SU-DHL-6 (cell line): Measurements from ENCODE around the gene HEATR3.

Experiments used
- H2AFZ ChIP-seq: fragments of 200-600 bp; sonication (generic); 2 replicates; pipeline ENCODE4 v1.6.1; 2014; ENCODE audit warnings: low read depth, mild to moderate bottlenecking, moderate library complexity, mixed read lengths, antibody characterized with exemption, low read length; ENCODE audit not compliant: severe bottlenecking
- H3F3A ChIP-seq: fragments of 200-600 bp; shearing (Covaris generic); 2 replicates; pipeline ENCODE4 v1.6.0; 2016; ENCODE audit warnings: antibody characterized with exemption, mild to moderate bottlenecking; ENCODE audit not compliant: insufficient read depth
- H3K27ac ChIP-seq: fragments of 200-600 bp; sonication (generic); 2 replicates; pipeline ENCODE4 v1.5.1; 2016; ENCODE audit warnings: low read depth, mild to moderate bottlenecking, low read length, moderate library complexity, mixed read lengths
- H3K27me3 ChIP-seq: fragments of 200-600 bp; sonication (generic), shearing (Covaris generic); 2 replicates; pipeline ENCODE4 v1.6.0; 2014; ENCODE audit warnings: mild to moderate bottlenecking, low read length
- H3K36me3 ChIP-seq: fragments of 200-600 bp; sonication (generic); 2 replicates; pipeline ENCODE4 v1.6.1; 2014; ENCODE audit warnings: mild to moderate bottlenecking, low read length, mixed read lengths
- H3K4me2 ChIP-seq: fragments of 300-600, 200-600 bp; shearing (Covaris generic), sonication (generic); 2 replicates; pipeline ENCODE4 v1.6.0; 2014; ENCODE audit warnings: low read length, low read depth, mild to moderate bottlenecking; ENCODE audit not compliant: poor library complexity, severe bottlenecking
- H3K4me3 ChIP-seq: fragments of 200-600 bp; sonication (generic); 2 replicates; pipeline ENCODE4 v1.5.1; 2014; ENCODE audit warnings: antibody characterized with exemption, low read length, mild to moderate bottlenecking, mixed read lengths; ENCODE audit not compliant: insufficient read depth, poor library complexity, severe bottlenecking
- H3K79me2 ChIP-seq: fragments of 200-600 bp; sonication (generic); 2 replicates; pipeline ENCODE4 v1.6.1; 2014; ENCODE audit warnings: mild to moderate bottlenecking, low read length, moderate library complexity; ENCODE audit not compliant: insufficient read depth
- H3K9ac ChIP-seq: fragments of 200-600 bp; sonication (generic); 2 replicates; pipeline ENCODE4 v1.7.0; 2014; ENCODE audit warnings: mild to moderate bottlenecking, low read length
- H3K9me2 ChIP-seq: fragments of 200-600 bp; sonication (generic); replicated peaks from 2 replicates; pipeline ENCODE4 v1.6.1; 2014; ENCODE audit warnings: low read length; ENCODE audit not compliant: insufficient read depth
- H3K9me3 ChIP-seq: fragments of 200-600 bp; sonication (generic); 2 replicates; pipeline ENCODE4 v1.6.1; 2014; ENCODE audit warnings: low read length, mixed read lengths; ENCODE audit not compliant: insufficient read depth
- H4K20me1 ChIP-seq: fragments of 200-600 bp; sonication (generic); 2 replicates; pipeline ENCODE4 v1.6.1; 2014; ENCODE audit warnings: low read depth, mild to moderate bottlenecking, antibody characterized with exemption, low read length, moderate library complexity, mixed read lengths
- CTCF ChIP-seq: fragments of 200-600 bp; sonication (generic); IDR thresholded peaks from one replicate; pipeline ENCODE4 v1.5.1; 2017; ENCODE audit warnings: antibody characterized with exemption, mild to moderate bottlenecking, low read length, moderate library complexity; ENCODE audit not compliant: insufficient read depth, poor library complexity, severe bottlenecking
- EZH2phosphoT487 ChIP-seq: fragments of 200-600 bp; sonication (generic), shearing (Covaris generic); conservative IDR thresholded peaks from 2 replicates; pipeline ENCODE4 v1.6.1; 2018; ENCODE audit warnings: mild to moderate bottlenecking, antibody characterized with exemption, low read length, moderate library complexity, mixed read lengths

Gene HEATR3

DNA sequence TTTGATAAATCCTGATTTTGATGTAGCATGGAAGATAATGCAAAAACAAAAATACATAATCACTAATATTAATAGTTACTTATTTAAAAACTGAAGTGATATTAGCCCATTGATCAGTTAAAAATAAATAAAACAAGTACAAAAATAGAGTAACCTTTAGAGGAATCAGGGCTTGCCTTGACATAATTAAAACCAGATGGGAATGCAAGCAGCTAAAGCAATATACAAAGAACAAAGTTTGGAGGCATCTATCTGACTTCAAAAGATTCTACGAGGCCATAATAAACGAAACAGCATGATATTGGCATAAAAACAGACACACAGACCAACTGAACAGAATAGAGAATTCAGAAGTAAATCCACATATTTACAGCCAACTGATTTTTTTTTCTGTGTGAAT lies 15.0 kb upstream of the HEATR3 start:
- H2AFZ ChIP-seq = no peak overlapping the region
- no peak overlapping the region for H3K4me3 ChIP-seq
- H3F3A ChIP-seq = no peaks in the 10 kb centered on the region
- H3K79me2 ChIP-seq = no peaks in the 10 kb centered on the region
- H4K20me1 ChIP-seq = no peaks in the 10 kb centered on the region
- no peaks in the 10 kb centered on the region for H3K9me2 ChIP-seq
- H3K4me2 ChIP-seq = no peak overlapping the region
- no peak for TF ChIP-seq CTCF
- no peak for TF ChIP-seq EZH2phosphoT487
- H3K9ac ChIP-seq = no peak overlapping the region
- no peaks in the 10 kb centered on the region for H3K27me3 ChIP-seq
- H3K9me3 ChIP-seq = no peaks in the 10 kb centered on the region
- H3K27ac ChIP-seq = no peak overlapping the region
- H3K36me3 ChIP-seq = no peaks in the 10 kb centered on the region

DNA sequence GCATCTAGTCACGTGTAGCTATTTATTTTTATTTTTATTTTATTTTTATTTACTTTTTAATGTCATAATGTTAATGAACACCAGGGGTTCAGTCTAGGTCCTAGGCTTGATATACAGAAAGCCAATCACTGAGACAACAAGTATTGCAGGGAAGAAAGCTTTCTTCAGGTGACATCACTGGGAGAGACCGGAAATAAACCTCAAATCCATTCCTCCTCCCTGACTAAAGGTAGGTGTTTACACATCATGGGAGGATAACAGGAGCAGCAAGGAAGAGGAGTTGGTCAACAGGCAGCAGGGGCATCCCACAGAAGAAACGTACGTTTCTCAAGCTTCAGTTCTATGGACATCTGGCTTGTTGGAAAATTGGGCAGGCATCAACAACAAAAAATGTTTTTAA lies 9.5 kb upstream of the HEATR3 start:
- TF ChIP-seq EZH2phosphoT487 (no peak), CTCF (no peak)
- Histone ChIP-seq H3K9me3 (peaks cover 5% of the 10 kb centered on the region; the same call in 1 of the 2 replicates), H3K36me3 (no peaks in the 10 kb centered on the region), H3K27me3 (no peaks in the 10 kb centered on the region), H4K20me1 (no peaks in the 10 kb centered on the region), H3F3A (no peaks in the 10 kb centered on the region), H3K27ac (no peak overlapping the region), H2AFZ (no peak overlapping the region), H3K79me2 (no peaks in the 10 kb centered on the region), H3K4me3 (no peak overlapping the region), H3K9ac (no peak overlapping the region), H3K9me2 (no peaks in the 10 kb centered on the region), H3K4me2 (no peak overlapping the region)

GRCh38 chr16:50058091-50058771 lies 7.5 kb upstream of the HEATR3 start:
- Histone ChIP-seq H3K4me3 (no peak overlapping the region), H3K27ac (no peak overlapping the region), H3K27me3 (no peaks in the 10 kb centered on the region), H3K9ac (no peak overlapping the region), H3K79me2 (no peaks in the 10 kb centered on the region), H2AFZ (no peak overlapping the region), H3K9me2 (no peaks in the 10 kb centered on the region), H4K20me1 (no peaks in the 10 kb centered on the region), H3K36me3 (no peaks in the 10 kb centered on the region), H3K9me3 (peaks cover 5% of the 10 kb centered on the region; the same call in 1 of the 2 replicates), H3F3A (no peaks in the 10 kb centered on the region), H3K4me2 (no peak overlapping the region)
- no peak for TF ChIP-seq EZH2phosphoT487
- no peak for TF ChIP-seq CTCF
